PC-9 (cell line): ENCODE data around the gene POLA1.

ENCODE experiments used
- CTCF ChIP-seq: fragments of 200-600 bp; sonication (generic); conservative IDR thresholded peaks from 2 replicates; pipeline ENCODE4 v1.6.1; 2017; ENCODE audit warnings: mixed run types, antibody characterized with exemption, mild to moderate bottlenecking, moderate library complexity
- EZH2 ChIP-seq: fragments of 200-600 bp; sonication (generic); IDR thresholded peaks from 2 replicates; pipeline ENCODE4 v1.8.0; 2017; ENCODE audit warnings: antibody characterized with exemption, low read depth

- TF ChIP-seq CTCF (no peak), EZH2 (no peak)
Observed at GRCh38 chrX:24945009-24945408, 251.3 kb downstream of the POLA1 start.
